Measurements from ENCODE around the gene CFAP61.

Gene CFAP61

DNA sequence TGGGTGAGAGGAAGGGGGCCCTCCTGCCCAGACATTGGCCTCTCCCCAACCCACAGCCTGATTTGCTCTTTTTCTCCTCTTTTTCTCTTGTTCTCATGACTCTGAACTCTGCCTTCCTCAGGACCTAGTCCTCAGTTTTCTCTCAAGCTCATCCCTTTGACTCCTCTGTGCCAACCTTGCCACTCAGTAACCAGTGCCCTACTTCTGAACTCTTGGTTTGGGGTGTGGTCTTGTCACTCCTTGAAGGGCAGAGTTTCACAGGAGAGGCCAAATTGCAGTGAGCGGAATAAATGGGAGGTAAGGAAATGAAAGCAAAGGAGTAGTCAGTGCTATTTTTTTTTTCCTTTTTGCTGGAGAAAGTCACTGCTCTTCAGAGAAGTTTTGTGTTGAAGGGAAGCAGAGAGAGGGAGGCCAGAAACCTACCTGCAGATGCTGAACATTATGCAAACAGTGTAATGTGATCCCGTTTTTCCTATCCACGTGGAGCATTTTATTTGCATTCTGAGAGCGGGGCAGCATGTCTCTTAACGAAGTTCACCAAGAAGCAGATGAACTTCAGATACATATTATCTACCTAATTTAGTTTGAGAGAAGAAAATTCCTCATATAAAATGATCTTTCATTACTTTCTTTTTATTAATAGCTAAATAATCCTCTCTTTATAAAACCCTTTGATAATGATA lies 26.9 kb downstream of the CFAP61 start:
- Histone ChIP-seq H3K9ac (ENCODE audit: low read length) (no peak overlapping the region), H4K20me1 (ENCODE audit: low read depth, low read length) (no peaks in the 10 kb centered on the region), H3K27me3 (ENCODE audit: low read length) (no peaks in the 10 kb centered on the region), H3K4me3 (ENCODE audit: insufficient read depth, low read length, poor library complexity, severe bottlenecking) (no peak overlapping the region), H3K9me3 (ENCODE audit: insufficient read depth, low read length) (no peaks in the 10 kb centered on the region), H3K27ac (ENCODE audit: low read depth, low read length) (no peak overlapping the region), H2AFZ (ENCODE audit: low read depth, low read length, severe bottlenecking) (no peak overlapping the region), H3K4me2 (ENCODE audit: low read depth, low read length, poor library complexity, severe bottlenecking) (no peak overlapping the region), H3F3A (ENCODE audit: insufficient read depth) (no peaks in the 10 kb centered on the region), H3K36me3 (ENCODE audit: low read length) (no peaks in the 10 kb centered on the region), H3K9me2 (replicated peaks; ENCODE audit: insufficient read depth, low read length) (no peaks in the 10 kb centered on the region), H3K79me2 (ENCODE audit: insufficient read depth, low read length) (no peaks in the 10 kb centered on the region)
- TF ChIP-seq EZH2phosphoT487 (conservative IDR thresholded peaks at IDR 0.05; ENCODE audit: low read length): no peak
- TF ChIP-seq, protein P1, sequence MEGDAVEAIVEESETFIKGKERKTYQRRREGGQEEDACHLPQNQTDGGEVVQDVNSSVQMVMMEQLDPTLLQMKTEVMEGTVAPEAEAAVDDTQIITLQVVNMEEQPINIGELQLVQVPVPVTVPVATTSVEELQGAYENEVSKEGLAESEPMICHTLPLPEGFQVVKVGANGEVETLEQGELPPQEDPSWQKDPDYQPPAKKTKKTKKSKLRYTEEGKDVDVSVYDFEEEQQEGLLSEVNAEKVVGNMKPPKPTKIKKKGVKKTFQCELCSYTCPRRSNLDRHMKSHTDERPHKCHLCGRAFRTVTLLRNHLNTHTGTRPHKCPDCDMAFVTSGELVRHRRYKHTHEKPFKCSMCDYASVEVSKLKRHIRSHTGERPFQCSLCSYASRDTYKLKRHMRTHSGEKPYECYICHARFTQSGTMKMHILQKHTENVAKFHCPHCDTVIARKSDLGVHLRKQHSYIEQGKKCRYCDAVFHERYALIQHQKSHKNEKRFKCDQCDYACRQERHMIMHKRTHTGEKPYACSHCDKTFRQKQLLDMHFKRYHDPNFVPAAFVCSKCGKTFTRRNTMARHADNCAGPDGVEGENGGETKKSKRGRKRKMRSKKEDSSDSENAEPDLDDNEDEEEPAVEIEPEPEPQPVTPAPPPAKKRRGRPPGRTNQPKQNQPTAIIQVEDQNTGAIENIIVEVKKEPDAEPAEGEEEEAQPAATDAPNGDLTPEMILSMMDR (IDR thresholded peaks at IDR 0.05; ENCODE audit: insufficient read depth, low read length, poor library complexity, severe bottlenecking): no peak

DNA sequence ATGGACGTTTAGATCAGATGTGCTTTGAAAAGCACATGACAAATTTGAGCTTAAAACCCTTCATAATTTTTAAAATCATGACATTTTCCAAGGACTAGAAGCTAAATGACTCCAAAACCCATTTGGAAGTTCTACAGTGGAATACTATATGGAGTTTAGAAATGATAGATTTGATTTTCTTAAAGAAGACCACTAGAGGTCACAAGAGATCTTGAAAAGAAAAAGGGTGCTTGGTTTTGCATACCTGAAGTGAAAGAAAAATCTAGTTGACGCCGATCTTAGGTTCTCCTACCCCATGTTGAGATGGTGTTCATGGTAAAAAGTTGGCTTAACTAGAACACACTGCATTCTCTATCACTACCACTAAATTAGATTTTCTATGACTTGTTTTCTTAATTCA lies 31.5 kb downstream of the CFAP61 start:
- Histone ChIP-seq H4K20me1 (ENCODE audit: low read depth, low read length) (no peaks in the 10 kb centered on the region), H3K79me2 (ENCODE audit: insufficient read depth, low read length) (no peaks in the 10 kb centered on the region), H2AFZ (ENCODE audit: low read depth, low read length, severe bottlenecking) (no peak overlapping the region), H3F3A (ENCODE audit: insufficient read depth) (no peaks in the 10 kb centered on the region), H3K9me3 (ENCODE audit: insufficient read depth, low read length) (no peaks in the 10 kb centered on the region), H3K4me2 (ENCODE audit: low read depth, low read length, poor library complexity, severe bottlenecking) (no peak overlapping the region), H3K4me3 (ENCODE audit: insufficient read depth, low read length, poor library complexity, severe bottlenecking) (no peak overlapping the region), H3K27ac (ENCODE audit: low read depth, low read length) (no peak overlapping the region), H3K9me2 (replicated peaks; ENCODE audit: insufficient read depth, low read length) (no peaks in the 10 kb centered on the region), H3K9ac (ENCODE audit: low read length) (no peak overlapping the region), H3K36me3 (ENCODE audit: low read length) (no peaks in the 10 kb centered on the region), H3K27me3 (ENCODE audit: low read length) (no peaks in the 10 kb centered on the region)
- TF ChIP-seq, protein P1 (IDR thresholded peaks at IDR 0.05; ENCODE audit: insufficient read depth, low read length, poor library complexity, severe bottlenecking): peak; percentile 38
- no peak for TF ChIP-seq EZH2phosphoT487 (conservative IDR thresholded peaks at IDR 0.05; ENCODE audit: low read length)

DNA sequence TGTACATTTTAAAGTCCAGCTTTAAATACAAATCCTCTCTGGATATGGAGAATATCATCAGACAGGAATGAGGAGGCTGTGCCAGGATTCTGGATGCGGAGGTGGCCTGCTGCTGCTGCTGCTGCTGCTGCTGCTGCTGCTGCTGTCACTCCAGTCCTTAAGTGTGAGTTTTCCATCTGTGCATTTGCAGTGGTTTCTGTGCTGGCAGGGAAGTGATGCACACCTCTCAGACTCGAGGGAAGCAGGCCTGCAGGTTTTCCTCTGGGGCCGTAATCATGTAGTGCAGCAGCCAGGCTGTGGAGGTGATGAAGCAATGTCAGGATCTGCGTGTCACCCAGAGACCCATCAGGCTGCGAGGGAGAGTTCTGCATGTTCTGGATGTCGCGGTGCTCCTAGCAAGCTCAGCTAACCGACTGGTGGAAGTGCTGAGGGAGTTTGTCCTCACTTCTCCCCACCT lies 32.0 kb downstream of the CFAP61 start:
- Histone ChIP-seq H3K9ac (ENCODE audit: low read length) (no peak overlapping the region), H3K27ac (ENCODE audit: low read depth, low read length) (no peak overlapping the region), H4K20me1 (ENCODE audit: low read depth, low read length) (no peaks in the 10 kb centered on the region), H3K9me2 (replicated peaks; ENCODE audit: insufficient read depth, low read length) (no peaks in the 10 kb centered on the region), H2AFZ (ENCODE audit: low read depth, low read length, severe bottlenecking) (no peak overlapping the region), H3K9me3 (ENCODE audit: insufficient read depth, low read length) (no peaks in the 10 kb centered on the region), H3K79me2 (ENCODE audit: insufficient read depth, low read length) (no peaks in the 10 kb centered on the region), H3F3A (ENCODE audit: insufficient read depth) (no peaks in the 10 kb centered on the region), H3K36me3 (ENCODE audit: low read length) (no peaks in the 10 kb centered on the region), H3K4me3 (ENCODE audit: insufficient read depth, low read length, poor library complexity, severe bottlenecking) (no peak overlapping the region), H3K27me3 (ENCODE audit: low read length) (no peaks in the 10 kb centered on the region), H3K4me2 (ENCODE audit: low read depth, low read length, poor library complexity, severe bottlenecking) (no peak overlapping the region)
- TF ChIP-seq, protein P1 (IDR thresholded peaks at IDR 0.05; ENCODE audit: insufficient read depth, low read length, poor library complexity, severe bottlenecking): no peak
